Thoracic aorta (tissue), 2 donors: Measurements from ENCODE around the gene FN1. TPM values are rescaled to one million over a fixed set of nuclear protein-coding genes. Genes with fewer than 3 reads are reported as not detected.
A peak's percentile ranks its signal among the peaks of the same experiment; 100 is the strongest.

ENCODE experiments used
- ATAC-seq: fragments of 150-250 bp; one replicate; pipeline ENCODE4 v1.8.0; 2017; ENCODE audit warnings: low read depth; ENCODE audit not compliant: insufficient number of reproducible peaks, low FRiP score
- DNase-seq: peaks from one replicate; pipeline ENCODE4 v3.0.0-alpha.2; 2020; ENCODE audit warnings: low spot score
- H3K27ac ChIP-seq, 2 donors: fragments of 200-600 bp; sonication (generic); 1 replicate in 1 of 2; 2 replicates in 1 of 2; pipeline ENCODE4 v1.5.1; 2016; ENCODE audit warnings: mild to moderate bottlenecking in 2 of 2, moderate library complexity in 2 of 2
- H3K27me3 ChIP-seq: fragments of 200-600 bp; sonication (generic); replicated peaks from 2 replicates; pipeline ENCODE4 v1.6.0; 2016; ENCODE audit warnings: mild to moderate bottlenecking; ENCODE audit not compliant: insufficient read depth
- H3K36me3 ChIP-seq: fragments of 200-600 bp; sonication (generic); one replicate; pipeline ENCODE4 v1.5.1; 2016
- H3K4me1 ChIP-seq, 2 donors: fragments of 200-600 bp; sonication (generic); 1 replicate in 1 of 2; 2 replicates in 1 of 2; pipeline versions ENCODE4 v1.5.1 to v1.6.0; 2016; ENCODE audit warnings: low read depth in 2 of 2, mild to moderate bottlenecking in 1 of 2; ENCODE audit not compliant: control insufficient read depth in 1 of 2
- H3K4me3 ChIP-seq: fragments of 200-600 bp; sonication (generic); 2 replicates; pipeline ENCODE4 v1.5.1; 2016; ENCODE audit warnings: mild to moderate bottlenecking
- H3K9me3 ChIP-seq: fragments of 200-600 bp; sonication (generic); 2 replicates; pipeline ENCODE4 v1.5.1; 2016
- CTCF ChIP-seq: fragments of 200-600 bp; sonication (generic); IDR thresholded peaks from one replicate; pipeline ENCODE4 v1.5.1; 2019; ENCODE audit warnings: antibody characterized with exemption
- total RNA-seq, 2 donors: library from RNA; depleted of rRNA; stranded (reverse); fragments of >200 nt; gene quantifications; one replicate each; pipeline versions ENCODE4 v1.1.0 to v1.2.3, GENCODE V29; 2016

Gene FN1
- total RNA-seq, 2 donors from 2014 or later = 6,415 to 8,882 TPM

GRCh38 chr2:215396595-215397313, 39.1 kb downstream of the FN1 start:
- no peak for TF ChIP-seq CTCF
- Histone ChIP-seq H3K4me3 (no peak overlapping the region), H3K36me3 (peaks cover 64% of the 10 kb centered on the region), H3K9me3 (no peaks in the 10 kb centered on the region), H3K27ac (peak overlapping the region in 1 of 2 donors; percentile 51), H3K27me3 (no peaks in the 10 kb centered on the region), H3K4me1 (peaks cover 14 to 45% of the 10 kb centered on the region in 2 donors)
- ATAC-seq = no peak
- DNase-seq = no peak

GRCh38 chr2:215395687-215396460, 40.0 kb downstream of the FN1 start:
- TF ChIP-seq CTCF = no peak
- peaks cover 14 to 38% of the 10 kb centered on the region in 2 donors for H3K4me1 ChIP-seq
- H3K9me3 ChIP-seq = no peaks in the 10 kb centered on the region
- no peak overlapping the region for H3K4me3 ChIP-seq
- peak overlapping the region in 1 of 2 donors; percentile 5 for H3K27ac ChIP-seq
- H3K27me3 ChIP-seq = no peaks in the 10 kb centered on the region
- ATAC-seq = no peak
- H3K36me3 ChIP-seq = peaks cover 71% of the 10 kb centered on the region
- no peak for DNase-seq

GRCh38 chr2:215394102-215394805, 41.6 kb downstream of the FN1 start:
- H3K36me3 ChIP-seq = peaks cover 85% of the 10 kb centered on the region
- H3K27ac ChIP-seq = peak overlapping the region in 1 of 2 donors; percentile 30
- peaks cover 13 to 30% of the 10 kb centered on the region in 2 donors for H3K4me1 ChIP-seq

GRCh38 chr2:215392687-215393270, 43.1 kb downstream of the FN1 start:
- Histone ChIP-seq H3K27ac (no peak overlapping the region), H3K4me3 (no peak overlapping the region), H3K4me1 (peaks cover under 1 to 16% of the 10 kb centered on the region in 2 donors), H3K27me3 (no peaks in the 10 kb centered on the region), H3K9me3 (no peaks in the 10 kb centered on the region), H3K36me3 (peaks cover 81% of the 10 kb centered on the region)
- DNase-seq = no peak
- no peak for ATAC-seq
- no peak for TF ChIP-seq CTCF

More at GRCh38 chr2:215394102-215394805, 41.6 kb downstream of the FN1 start:
- no peak for TF ChIP-seq CTCF
- H3K27me3 ChIP-seq = no peaks in the 10 kb centered on the region
- H3K9me3 ChIP-seq = no peaks in the 10 kb centered on the region
- DNase-seq (no peak), ATAC-seq (no peak)
- H3K4me3 ChIP-seq = no peak overlapping the region
